HepG2 (cell line): ENCODE data around the gene SERINC2. TPM values are rescaled to one million over a fixed set of nuclear protein-coding genes. Genes with fewer than 3 reads are reported as not detected.

Source experiments
- ATAC-seq: fragments of 200-7000 bp; cut with Tn5 transposase; 3 replicates; pipeline ENCODE4 v1.9.1; 2020; ENCODE audit warnings: mild to moderate bottlenecking, moderate library complexity
- BruUV-seq: library from RNA; stranded (reverse); fragments of 400-500 nt; replicated peaks from 2 replicates; lab custom pipeline; 2021; lab: Mats Ljungman, UMichigan
- CTCF ChIA-PET: fragments of 300-600 bp; formaldehyde crosslinking; extraction: SDS; loops from one replicate; lab custom pipeline; 2021; ENCODE audit warnings: low total read pairs, inconsistent platforms, low intra/inter-chr PET ratio; lab: Yijun Ruan, JAX
- POLR2A ChIA-PET: fragments of 350-600 bp; sonication (Branson Sonifier 250); formaldehyde crosslinking; loops from one replicate; lab custom pipeline; 2020; ENCODE audit warnings: antibody characterized with exemption, inconsistent platforms; lab: Yijun Ruan, JAX
- DNase-seq: peaks from one replicate; pipeline ENCODE4 v3.0.0-alpha.2; 2015; ENCODE audit warnings: low spot score
- FAIRE-seq: peaks from 3 replicates; lab custom pipeline; 2011; peaks lifted over from hg19 to GRCh38; lab: Jason Lieb, UNC
- H2AFZ ChIP-seq: one replicate; pipeline ENCODE4 v1.6.1; 2011; ENCODE audit warnings: low read length, inconsistent platforms
- H3K27ac ChIP-seq: fragments of 300-600 bp; 3 replicates; pipeline ENCODE4 v1.8.0; 2011; ENCODE audit warnings: mixed run types, mild to moderate bottlenecking, mixed read lengths, low read length, inconsistent platforms; ENCODE audit not compliant: insufficient read depth; ENCODE audit errors: extremely low read length
- H3K27me3 ChIP-seq, 2 experiments: fragments of 200-600 bp in 1 of 2; 2 replicates in 1 of 2; 3 replicates in 1 of 2; pipeline versions ENCODE4 v1.6.0 to v1.8.0; 2011; ENCODE audit warnings: low read length in 2 of 2, mild to moderate bottlenecking in 2 of 2, moderate library complexity in 2 of 2, inconsistent platforms in 1 of 2; ENCODE audit not compliant: insufficient read depth in 2 of 2, control insufficient read depth in 1 of 2
- H3K36me3 ChIP-seq, 2 experiments: fragments of 200-600 bp in 1 of 2; replicated peaks in 1 of 2; 2 replicates in 1 of 2; 3 replicates in 1 of 2; pipeline versions ENCODE4 v1.5.1 to v1.8.0; 2011; ENCODE audit warnings: low read length in 2 of 2, inconsistent platforms in 1 of 2; ENCODE audit not compliant: insufficient read depth in 2 of 2, control insufficient read depth in 1 of 2
- H3K4me1 ChIP-seq: 2 replicates; pipeline ENCODE4 v1.5.1; 2012; ENCODE audit warnings: low read length, inconsistent platforms; ENCODE audit not compliant: insufficient read depth
- H3K4me2 ChIP-seq: 2 replicates; pipeline ENCODE4 v1.6.0; 2011; ENCODE audit warnings: low read depth, low read length, inconsistent platforms
- H3K4me3 ChIP-seq, 3 experiments: fragments of 200-600 bp in 1 of 3; sonication (generic), shearing (Covaris generic) in 1 of 3; replicated peaks in 1 of 3; 2 replicates each; pipeline ENCODE4 v1.5.1; 2011 to 2016; ENCODE audit warnings: low read length in 3 of 3, inconsistent platforms in 2 of 3, low read depth in 2 of 3, mild to moderate bottlenecking in 2 of 3, control low read depth in 1 of 3, mixed read lengths in 1 of 3; ENCODE audit not compliant: insufficient read depth in 1 of 3
- H3K79me2 ChIP-seq: one replicate; pipeline ENCODE4 v1.6.1; 2011; ENCODE audit warnings: low read length, inconsistent platforms; ENCODE audit not compliant: insufficient read depth
- H3K9ac ChIP-seq: 2 replicates; pipeline ENCODE4 v1.6.0; 2011; ENCODE audit warnings: mild to moderate bottlenecking, low read depth, low read length, inconsistent platforms; ENCODE audit not compliant: insufficient read depth
- H3K9me3 ChIP-seq: 2 replicates; pipeline ENCODE4 v1.5.1; 2012; ENCODE audit warnings: mild to moderate bottlenecking, low read length
- H4K20me1 ChIP-seq: 2 replicates; pipeline ENCODE4 v1.6.0; 2011; ENCODE audit warnings: inconsistent platforms, mild to moderate bottlenecking, low read length, moderate library complexity; ENCODE audit not compliant: insufficient read depth
- ATAD3A ChIP-seq: sonication (generic); formaldehyde crosslinking; IDR thresholded peaks from 2 replicates; pipeline ENCODE4 v1.4.0; 2020; ENCODE audit warnings: missing genetic modification reagents
- HDAC2 ChIP-seq: sonication (generic); formaldehyde crosslinking; IDR thresholded peaks from 2 replicates; pipeline ENCODE4 v1.4.0; 2020; ENCODE audit warnings: missing genetic modification reagents
- HIC2 ChIP-seq: sonication (generic); formaldehyde crosslinking; IDR thresholded peaks from 2 replicates; pipeline ENCODE4 v1.9.0; 2022; ENCODE audit warnings: low read depth, missing genetic modification reagents
- KAT7 ChIP-seq: IDR thresholded peaks from 2 replicates; pipeline ENCODE4 v1.6.1; 2018; ENCODE audit warnings: borderline replicate concordance, missing compliant biosample characterization
- KDM2A ChIP-seq: sonication (generic); formaldehyde crosslinking; IDR thresholded peaks from 2 replicates; pipeline ENCODE4 v1.4.0; 2020; ENCODE audit warnings: low read depth, missing genetic modification reagents, borderline replicate concordance
- KLF16 ChIP-seq, 2 experiments: sonication (generic) in 1 of 2; formaldehyde crosslinking in 1 of 2; IDR thresholded peaks; 2 replicates each; pipeline versions ENCODE4 v1.6.1 to v1.8.0; 2016 to 2023; ENCODE audit warnings: missing genetic modification reagents in 2 of 2, missing compliant biosample characterization in 1 of 2
- MBD4 ChIP-seq: IDR thresholded peaks from 2 replicates; pipeline ENCODE4 v1.6.1; 2012; ENCODE audit warnings: low read length, inconsistent platforms, borderline replicate concordance
- NFIB ChIP-seq: sonication (generic); formaldehyde crosslinking; IDR thresholded peaks from 2 replicates; pipeline ENCODE4 v1.9.0; 2021; ENCODE audit warnings: missing genetic modification reagents, mild to moderate bottlenecking, borderline replicate concordance
- PATZ1 ChIP-seq: sonication (generic); formaldehyde crosslinking; IDR thresholded peaks from 2 replicates; pipeline ENCODE4 v1.4.0; 2020; ENCODE audit warnings: missing genetic modification reagents
- RBAK ChIP-seq: sonication (generic); formaldehyde crosslinking; IDR thresholded peaks from 2 replicates; pipeline ENCODE4 v1.5.1; 2020; ENCODE audit warnings: mild to moderate bottlenecking, missing genetic modification reagents
- SKI ChIP-seq: fragments of 450-650 bp; IDR thresholded peaks from one replicate; pipeline ENCODE4 v1.6.1; 2018; ENCODE audit warnings: mild to moderate bottlenecking; ENCODE audit not compliant: partially characterized antibody
- SMC3 ChIP-seq: IDR thresholded peaks from 2 replicates; pipeline ENCODE4 v1.6.1; 2011; ENCODE audit warnings: low read length, improper control_type of control experiment
- SP2 ChIP-seq: sonication (generic); formaldehyde crosslinking; IDR thresholded peaks from 2 replicates; pipeline ENCODE4 v1.5.1; 2020; ENCODE audit warnings: mild to moderate bottlenecking, missing genetic modification reagents
- TBP ChIP-seq: sonication (generic); formaldehyde crosslinking; IDR thresholded peaks from 2 replicates; pipeline ENCODE4 v1.5.0; 2020; ENCODE audit warnings: missing genetic modification reagents
- TEAD3 ChIP-seq: optimal IDR thresholded peaks from 2 replicates; pipeline ENCODE3; 2016; ENCODE audit warnings: borderline replicate concordance
- ZFP36L1 ChIP-seq: sonication (generic); formaldehyde crosslinking; IDR thresholded peaks from 2 replicates; pipeline ENCODE4 v1.8.0; 2022; ENCODE audit warnings: mild to moderate bottlenecking, missing genetic modification reagents, moderate library complexity
- ZNF225 ChIP-seq: sonication (generic); formaldehyde crosslinking; IDR thresholded peaks from 2 replicates; pipeline ENCODE4 v1.4.0; 2020; ENCODE audit warnings: mild to moderate bottlenecking, missing genetic modification reagents
- ZSCAN12 ChIP-seq: sonication (generic); formaldehyde crosslinking; IDR thresholded peaks from 2 replicates; pipeline ENCODE4 v1.9.0; 2021; ENCODE audit warnings: mild to moderate bottlenecking, missing genetic modification reagents
- WGBS: methylation state at CpG from one replicate; pipeline ENCODE4 v1.1.6; 2017; ENCODE audit warnings: low lambda C conversion rate; 5-methylcytosine and 5-hydroxymethylcytosine counted together
- in situ Hi-C: cut with HindIII; loops from 2 replicates; pipeline ENCODE4 v1.10.0; 2017; ENCODE audit warnings: low pct_unique_long_range_greater_than_20kb; ENCODE audit not compliant: extremely low pct_ligation_motif_present
- intact Hi-C: fragments of 100-400 bp; cut with micrococcal nuclease; formaldehyde crosslinking; loops from one replicate; pipeline ENCODE4 v1.10.0; 2022; ENCODE audit not compliant: unreplicated experiment
- polyA plus RNA-seq, 8 experiments: library from polyadenylated mRNA; depleted of rRNA in 3 of 8; stranded (reverse) in 7 of 8; unstranded in 1 of 8; fragments of >200 nt; fragmentation: Illumina TruSeq in 4 of 8; extraction: Trizol in 4 of 8; gene quantifications; 2 replicates each; pipeline versions ENCODE4 v1.2.1 to v1.2.3, GENCODE V29; 2011 to 2016; ENCODE audit warnings: low read depth in 4 of 8, missing spikeins in 1 of 8, mixed read lengths in 1 of 8; ENCODE audit not compliant: insufficient read depth in 1 of 8
- total RNA-seq, 5 experiments: library from RNA; depleted of rRNA; stranded (reverse); fragments of >200 nt; fragmentation: Illumina TruSeq; extraction: Trizol; gene quantifications; 2 replicates each; pipeline ENCODE4 v1.2.3, GENCODE V29; 2016; ENCODE audit warnings: low read depth in 1 of 5
- TF ChIP-seq, protein P1 (sequence below): sonication (generic); formaldehyde crosslinking; IDR thresholded peaks from 2 replicates; pipeline ENCODE4 v1.4.0; 2020; ENCODE audit warnings: mild to moderate bottlenecking, missing genetic modification reagents

SERINC2 gene
- total and polyA plus RNA-seq, 2 of the 13 experiments (the other 11 are each of a cell fraction or from before 2014, with no cell fraction given): 4.8 to 126 TPM

DNA sequence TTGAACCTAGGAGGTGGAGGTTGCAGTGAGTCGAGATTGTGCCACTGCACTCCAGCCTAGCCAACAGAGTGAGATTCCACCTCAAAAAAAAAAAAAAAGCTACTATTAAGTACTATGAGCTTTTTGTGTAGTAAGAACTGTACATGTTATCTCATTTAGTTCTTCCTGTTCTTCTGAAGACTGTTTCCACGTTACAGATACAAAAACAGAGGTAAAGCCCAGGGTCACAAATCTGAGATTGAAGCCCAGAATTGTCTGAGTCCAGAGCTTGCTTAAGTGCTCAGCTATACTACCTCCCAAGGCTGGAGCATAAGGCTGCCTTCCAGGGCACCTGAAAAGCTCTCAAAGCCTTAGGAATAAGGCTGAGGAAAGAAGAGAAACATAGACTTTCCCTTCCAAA is 43.0 kb upstream of the SERINC2 start:
- Histone ChIP-seq H3K9ac (no peak overlapping the region), H3K36me3 (peaks cover under 1 to 21% of the 10 kb centered on the region in 2 experiments; a peak in 2 of 5 replicates), H3K4me3 (no peak overlapping the region), H3K4me1 (peaks cover 52% of the 10 kb centered on the region), H3K27ac (no peak overlapping the region), H3K4me2 (no peak overlapping the region), H3K27me3 (no peaks in the 10 kb centered on the region), H3K9me3 (no peaks in the 10 kb centered on the region), H3K79me2 (no peaks in the 10 kb centered on the region), H4K20me1 (no peaks in the 10 kb centered on the region), H2AFZ (no peak overlapping the region)
- in situ Hi-C loops: no loop called here
- DNase-seq: no peak
- 84% methylated on average over 2 of the region's 2 CpGs for WGBS
- intact Hi-C loops: no loop called here
- ChIA-PET CTCF (no interaction called here), POLR2A (interaction anchor here (0.8 kb wide), 1 partner anchor 73 kb away, joined by 3 read pairs; the partner anchor contains the start of genes SNRNP40 and ZCCHC17)
- no peak for ATAC-seq
- no peak for TF ChIP-seq ZFP36L1
- TF ChIP-seq PATZ1 (CRISPR knock-in tag): no peak
- no peak for TF ChIP-seq HDAC2 (CRISPR knock-in tag)
- TF ChIP-seq MBD4: no peak
- TF ChIP-seq TEAD3 (CRISPR knock-in tag): no peak
- no peak for TF ChIP-seq KDM2A
- TF ChIP-seq SKI: no peak
- TF ChIP-seq SMC3: no peak
- no peak for TF ChIP-seq TBP (CRISPR knock-in tag)
- no peak for TF ChIP-seq ATAD3A (CRISPR knock-in tag)
- TF ChIP-seq, protein P1, sequence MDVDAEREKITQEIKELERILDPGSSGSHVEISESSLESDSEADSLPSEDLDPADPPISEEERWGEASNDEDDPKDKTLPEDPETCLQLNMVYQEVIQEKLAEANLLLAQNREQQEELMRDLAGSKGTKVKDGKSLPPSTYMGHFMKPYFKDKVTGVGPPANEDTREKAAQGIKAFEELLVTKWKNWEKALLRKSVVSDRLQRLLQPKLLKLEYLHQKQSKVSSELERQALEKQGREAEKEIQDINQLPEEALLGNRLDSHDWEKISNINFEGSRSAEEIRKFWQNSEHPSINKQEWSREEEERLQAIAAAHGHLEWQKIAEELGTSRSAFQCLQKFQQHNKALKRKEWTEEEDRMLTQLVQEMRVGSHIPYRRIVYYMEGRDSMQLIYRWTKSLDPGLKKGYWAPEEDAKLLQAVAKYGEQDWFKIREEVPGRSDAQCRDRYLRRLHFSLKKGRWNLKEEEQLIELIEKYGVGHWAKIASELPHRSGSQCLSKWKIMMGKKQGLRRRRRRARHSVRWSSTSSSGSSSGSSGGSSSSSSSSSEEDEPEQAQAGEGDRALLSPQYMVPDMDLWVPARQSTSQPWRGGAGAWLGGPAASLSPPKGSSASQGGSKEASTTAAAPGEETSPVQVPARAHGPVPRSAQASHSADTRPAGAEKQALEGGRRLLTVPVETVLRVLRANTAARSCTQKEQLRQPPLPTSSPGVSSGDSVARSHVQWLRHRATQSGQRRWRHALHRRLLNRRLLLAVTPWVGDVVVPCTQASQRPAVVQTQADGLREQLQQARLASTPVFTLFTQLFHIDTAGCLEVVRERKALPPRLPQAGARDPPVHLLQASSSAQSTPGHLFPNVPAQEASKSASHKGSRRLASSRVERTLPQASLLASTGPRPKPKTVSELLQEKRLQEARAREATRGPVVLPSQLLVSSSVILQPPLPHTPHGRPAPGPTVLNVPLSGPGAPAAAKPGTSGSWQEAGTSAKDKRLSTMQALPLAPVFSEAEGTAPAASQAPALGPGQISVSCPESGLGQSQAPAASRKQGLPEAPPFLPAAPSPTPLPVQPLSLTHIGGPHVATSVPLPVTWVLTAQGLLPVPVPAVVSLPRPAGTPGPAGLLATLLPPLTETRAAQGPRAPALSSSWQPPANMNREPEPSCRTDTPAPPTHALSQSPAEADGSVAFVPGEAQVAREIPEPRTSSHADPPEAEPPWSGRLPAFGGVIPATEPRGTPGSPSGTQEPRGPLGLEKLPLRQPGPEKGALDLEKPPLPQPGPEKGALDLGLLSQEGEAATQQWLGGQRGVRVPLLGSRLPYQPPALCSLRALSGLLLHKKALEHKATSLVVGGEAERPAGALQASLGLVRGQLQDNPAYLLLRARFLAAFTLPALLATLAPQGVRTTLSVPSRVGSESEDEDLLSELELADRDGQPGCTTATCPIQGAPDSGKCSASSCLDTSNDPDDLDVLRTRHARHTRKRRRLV (CRISPR knock-in tag): no peak
- no peak for TF ChIP-seq RBAK (CRISPR knock-in tag)
- TF ChIP-seq KLF16 (CRISPR knock-in tag; IDR thresholded peaks at IDR 0.05): no peak
- TF ChIP-seq SP2 (CRISPR knock-in tag): no peak
- TF ChIP-seq HIC2 (CRISPR knock-in tag): no peak
- no peak for TF ChIP-seq ZSCAN12 (CRISPR knock-in tag)
- no peak for TF ChIP-seq KAT7 (CRISPR knock-in tag)
- no peak for TF ChIP-seq NFIB (CRISPR knock-in tag)
- TF ChIP-seq ZNF225 (CRISPR knock-in tag): no peak
- no peak for FAIRE-seq
- BruUV-seq: no TSS peak
